ENCODE measurements around the gene THADA.

GRCh38 chr2:43328133-43328532 is 267.7 kb downstream of the THADA start:
- TF ChIP-seq CTCF (conservative IDR thresholded peaks at IDR 0.05 in 1 of 2, IDR thresholded peaks at IDR 0.05 in 1 of 2; ENCODE audit: low read depth in 1 of 2, low read length in 2 of 2) (no peak), EZH2 (IDR thresholded peaks at IDR 0.05; ENCODE audit: low read length, missing control alignments) (no peak)
